OCI-LY1 (cell line): Measurements from ENCODE around the gene RNMT.

Source experiments
- CTCF ChIP-seq: fragments of 200-600 bp; sonication (generic), shearing (Covaris generic); IDR thresholded peaks from 2 replicates; pipeline ENCODE4 v1.5.1; 2017; ENCODE audit warnings: mild to moderate bottlenecking, antibody characterized with exemption, low read length, moderate library complexity, mixed read lengths
- EZH2 ChIP-seq: fragments of 200-600 bp; sonication (generic), shearing (Covaris generic); IDR thresholded peaks from 2 replicates; pipeline ENCODE4 v1.8.0; 2017; ENCODE audit warnings: borderline replicate concordance, mixed run types, mild to moderate bottlenecking, antibody characterized with exemption, low read length, moderate library complexity, mixed read lengths

- TF ChIP-seq CTCF (no peak), EZH2 (no peak)
Measured at GRCh38 chr18:13703899-13704298, 22.6 kb upstream of the RNMT start.
